GM18873 (cell line): ENCODE measurements around the gene MYMX.
"Not testable (repeated sequence)": the region's sequence is repeated elsewhere in the genome, so short reads cannot be mapped to it uniquely, and the experiment has no call there.

Source experiments
- ATAC-seq: cut with Tn5 transposase; IDR thresholded peaks from one replicate; pipeline ENCODE4 v1.9.1; 2021; ENCODE audit warnings: mild to moderate bottlenecking, moderate library complexity, moderate number of reproducible peaks; ENCODE audit not compliant: unreplicated experiment, low FRiP score

MYMX gene

DNA sequence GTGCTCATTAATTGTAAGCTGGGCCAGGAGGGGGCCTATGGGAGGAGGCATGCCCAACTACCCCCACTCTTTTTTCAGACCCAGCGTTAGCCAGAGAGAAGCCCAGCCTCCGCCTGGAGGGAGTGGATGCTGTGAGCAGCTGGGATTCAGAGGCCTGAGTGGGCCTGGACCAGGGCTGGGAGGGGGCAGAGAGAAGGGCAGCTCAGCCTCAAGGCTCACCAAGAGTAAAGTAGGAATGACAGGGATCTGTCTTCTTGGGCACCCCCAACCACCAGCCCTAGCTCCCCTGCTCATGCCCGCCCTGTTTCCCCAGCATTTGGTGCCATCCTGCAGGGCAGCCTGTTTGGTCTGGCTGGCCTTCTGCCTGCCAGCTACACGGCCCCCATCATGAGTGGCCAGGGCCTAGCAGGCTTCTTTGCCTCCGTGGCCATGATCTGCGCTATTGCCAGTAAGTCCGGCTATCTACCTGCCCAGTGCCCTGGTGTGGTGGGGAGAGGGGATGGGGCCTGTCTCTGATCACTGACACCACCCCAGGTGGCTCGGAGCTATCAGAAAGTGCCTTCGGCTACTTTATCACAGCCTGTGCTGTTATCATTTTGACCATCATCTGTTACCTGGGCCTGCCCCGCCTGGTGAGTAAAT is 13.4 kb downstream of the MYMX start:
- no peak for ATAC-seq

DNA sequence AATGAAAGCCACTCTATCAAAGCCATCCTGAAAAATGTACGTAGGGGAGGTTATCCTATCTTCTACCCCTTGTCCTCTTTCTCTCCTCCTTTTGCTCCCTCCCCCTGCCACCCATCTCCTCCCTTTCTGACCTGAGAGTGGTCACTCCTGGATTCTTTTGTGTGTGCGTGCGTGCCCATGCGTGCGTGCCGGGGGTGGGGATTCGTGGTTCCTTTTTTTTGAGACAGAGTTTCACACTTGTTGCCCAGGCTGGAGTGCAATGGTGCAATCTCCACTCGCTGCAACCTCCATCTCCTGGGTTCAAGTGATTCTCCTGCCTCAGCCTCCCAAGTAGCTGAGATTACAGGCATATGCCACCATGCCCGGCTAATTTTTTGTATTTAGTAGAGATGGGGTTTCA is 14.7 kb downstream of the MYMX start:
- ATAC-seq, result not testable (repeated sequence)

DNA sequence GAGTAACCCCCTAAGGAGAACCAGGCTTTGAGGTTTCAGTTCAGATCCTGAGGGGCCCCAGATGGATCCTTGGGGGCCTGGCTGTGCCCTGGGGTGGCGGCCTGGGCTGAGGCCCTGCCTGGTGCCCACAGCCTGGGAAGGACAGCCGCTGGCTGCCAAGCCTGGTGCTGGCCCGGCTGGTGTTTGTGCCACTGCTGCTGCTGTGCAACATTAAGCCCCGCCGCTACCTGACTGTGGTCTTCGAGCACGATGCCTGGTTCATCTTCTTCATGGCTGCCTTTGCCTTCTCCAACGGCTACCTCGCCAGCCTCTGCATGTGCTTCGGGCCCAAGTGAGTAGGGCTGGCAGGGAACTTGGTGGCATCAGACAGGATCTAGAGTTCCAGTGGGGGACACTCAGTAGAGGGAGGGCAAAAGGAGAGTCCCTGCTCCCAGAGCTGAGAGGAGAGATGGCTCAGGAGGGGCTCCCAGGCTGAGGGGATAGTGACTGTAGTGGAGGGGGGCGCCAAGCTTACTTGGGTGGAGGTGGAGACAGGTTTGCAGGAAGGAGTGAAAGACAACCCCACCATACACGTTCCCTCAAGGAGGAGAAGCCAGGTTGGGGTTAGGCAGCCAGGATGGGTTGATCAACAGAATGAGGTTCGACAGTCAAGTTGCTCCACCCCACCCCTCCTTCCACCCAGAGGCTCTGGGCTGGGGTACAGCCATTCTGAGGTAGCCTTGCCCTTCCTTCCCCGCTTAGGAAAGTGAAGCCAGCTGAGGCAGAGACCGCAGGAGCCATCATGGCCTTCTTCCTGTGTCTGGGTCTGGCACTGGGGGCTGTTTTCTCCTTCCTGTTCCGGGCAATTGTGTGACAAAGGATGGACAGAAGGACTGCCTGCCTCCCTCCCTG is 16.2 kb downstream of the MYMX start:
- ATAC-seq, result no peak

DNA sequence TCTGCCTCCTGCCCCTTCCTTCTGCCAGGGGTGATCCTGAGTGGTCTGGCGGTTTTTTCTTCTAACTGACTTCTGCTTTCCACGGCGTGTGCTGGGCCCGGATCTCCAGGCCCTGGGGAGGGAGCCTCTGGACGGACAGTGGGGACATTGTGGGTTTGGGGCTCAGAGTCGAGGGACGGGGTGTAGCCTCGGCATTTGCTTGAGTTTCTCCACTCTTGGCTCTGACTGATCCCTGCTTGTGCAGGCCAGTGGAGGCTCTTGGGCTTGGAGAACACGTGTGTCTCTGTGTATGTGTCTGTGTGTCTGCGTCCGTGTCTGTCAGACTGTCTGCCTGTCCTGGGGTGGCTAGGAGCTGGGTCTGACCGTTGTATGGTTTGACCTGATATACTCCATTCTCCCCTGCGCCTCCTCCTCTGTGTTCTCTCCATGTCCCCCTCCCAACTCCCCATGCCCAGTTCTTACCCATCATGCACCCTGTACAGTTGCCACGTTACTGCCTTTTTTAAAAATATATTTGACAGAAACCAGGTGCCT is 16.9 kb downstream of the MYMX start:
- no peak for ATAC-seq

DNA sequence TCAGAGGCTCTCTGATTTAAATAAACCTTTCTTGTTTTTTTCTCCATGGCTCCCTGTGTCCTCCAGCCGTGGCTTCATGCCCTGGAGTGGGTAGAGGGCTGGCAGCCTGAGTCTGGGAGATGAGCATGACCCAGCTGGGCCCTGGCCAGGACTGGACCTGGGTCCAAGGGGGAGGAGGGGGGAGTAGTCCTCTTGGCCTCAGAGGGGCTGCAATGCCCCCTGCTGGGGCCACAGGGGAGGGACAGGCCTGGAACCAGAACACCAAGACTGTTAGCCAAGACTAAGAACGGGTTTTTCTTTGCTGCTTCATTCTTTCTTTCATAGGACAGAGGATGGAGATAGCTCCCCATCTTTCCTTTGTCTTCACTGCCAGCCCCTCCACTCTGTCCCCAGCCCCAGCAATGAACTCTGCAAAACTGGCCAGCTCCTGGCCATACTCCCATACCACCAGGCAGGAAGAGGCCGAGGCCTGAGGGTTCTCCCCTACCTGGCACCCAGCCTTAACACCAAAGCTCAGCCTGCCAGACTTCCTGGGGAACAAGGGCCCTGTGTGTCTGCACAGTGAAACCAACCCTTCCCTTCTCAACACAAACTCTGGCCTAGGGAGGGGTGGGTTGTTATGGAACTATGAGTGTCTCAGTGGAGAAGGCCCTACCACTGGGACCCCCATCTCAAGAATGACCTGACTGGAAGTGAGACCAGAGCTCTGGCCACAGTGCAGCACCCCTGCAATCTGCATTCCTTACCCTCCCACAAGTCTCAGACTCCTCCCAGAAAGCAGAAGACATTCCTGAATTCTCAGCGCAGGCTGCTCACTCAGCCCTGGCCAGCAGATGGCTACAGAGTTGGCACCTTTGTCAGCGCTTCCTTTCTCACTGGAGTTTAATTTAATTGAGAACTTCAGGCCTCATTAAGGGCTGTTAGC is 17.6 kb downstream of the MYMX start:
- ATAC-seq, result no peak

DNA sequence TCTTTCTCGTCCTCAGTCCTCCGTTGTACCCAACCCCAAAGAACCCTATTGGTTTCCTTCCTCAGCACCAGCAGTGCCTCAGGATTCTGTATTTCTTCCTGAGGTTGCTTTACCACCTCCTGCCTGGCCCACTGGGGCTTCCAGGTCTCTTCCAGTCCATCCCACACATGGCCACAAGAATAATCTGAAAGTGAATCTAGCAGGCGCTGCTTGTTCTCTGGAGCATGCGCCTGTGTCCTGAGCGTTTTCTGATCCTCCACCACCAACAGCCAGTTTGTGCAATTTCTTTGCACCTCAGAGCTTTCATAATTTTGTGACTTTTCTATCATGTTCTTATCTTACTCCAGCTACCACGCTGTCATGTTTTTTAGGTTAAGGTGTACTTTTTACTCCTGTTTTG is 18.5 kb downstream of the MYMX start:
- ATAC-seq, result no peak

DNA sequence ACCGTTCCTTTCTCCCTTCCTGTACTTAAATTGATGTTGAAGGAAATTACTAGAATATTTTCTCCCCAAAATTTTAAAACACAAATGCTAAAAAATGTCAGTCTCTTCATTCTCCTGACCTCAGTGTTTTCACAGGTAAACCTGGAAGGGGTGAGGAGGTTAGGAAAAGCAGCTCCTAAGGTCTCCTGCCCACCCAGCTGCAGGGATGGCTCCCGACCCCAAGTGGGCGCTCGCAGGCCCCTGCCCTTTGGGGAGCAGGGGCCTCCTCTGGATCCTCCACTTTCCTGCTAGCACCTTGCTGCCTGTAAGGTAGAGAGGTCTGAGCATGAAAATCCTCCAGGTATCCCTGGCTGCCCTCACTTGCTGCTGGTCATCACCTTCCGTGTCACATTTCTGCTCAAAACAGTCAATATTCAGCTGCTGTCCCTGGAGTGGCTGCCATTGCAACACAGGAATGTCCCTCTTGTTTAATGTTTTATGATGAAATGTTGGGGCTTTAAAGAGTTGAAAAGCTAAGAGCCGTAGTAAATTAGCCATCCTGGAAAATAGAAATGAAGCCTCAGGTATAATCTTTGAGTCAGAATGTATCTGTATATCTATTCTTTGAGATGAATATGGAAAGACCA is 19.3 kb downstream of the MYMX start:
- no peak for ATAC-seq

DNA sequence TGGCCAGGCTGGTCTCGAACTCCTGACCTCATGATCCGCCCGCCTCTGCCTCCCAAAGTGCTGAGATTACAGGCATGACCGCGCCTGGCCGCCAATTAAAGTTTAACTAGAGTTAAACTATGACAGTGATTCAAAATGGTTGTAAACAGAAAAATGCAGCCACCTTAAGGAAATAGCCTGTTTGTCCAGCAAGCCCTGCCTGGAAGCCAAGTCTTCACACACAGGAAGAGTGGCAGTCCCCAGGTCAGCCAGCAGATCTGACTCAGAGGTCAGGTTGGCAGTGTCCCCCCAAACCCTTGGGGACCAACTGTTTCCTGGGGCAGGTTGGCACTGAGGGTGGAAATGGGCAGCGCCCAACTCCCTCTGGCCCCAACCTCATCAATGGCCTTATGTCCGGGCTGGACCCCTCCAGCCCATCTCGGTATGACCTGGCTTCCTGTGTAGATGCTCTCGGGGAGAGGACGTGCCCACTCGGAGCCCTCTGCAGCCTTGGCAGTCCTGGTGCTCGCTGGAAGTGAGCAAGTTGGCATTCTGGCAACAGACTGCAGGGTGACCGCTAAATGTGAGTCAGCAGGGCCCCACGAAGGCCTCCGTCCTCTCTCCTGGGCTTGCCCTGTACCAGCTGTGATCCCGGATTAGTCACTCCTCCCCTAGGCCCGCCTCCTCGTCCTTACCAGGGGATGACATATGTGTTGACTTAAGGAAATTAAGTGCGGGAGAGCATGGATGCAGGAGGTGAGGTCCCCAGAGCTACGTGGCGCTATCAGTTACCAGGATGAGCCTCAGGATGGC is 20.5 kb downstream of the MYMX start:
- ATAC-seq, result no peak

DNA sequence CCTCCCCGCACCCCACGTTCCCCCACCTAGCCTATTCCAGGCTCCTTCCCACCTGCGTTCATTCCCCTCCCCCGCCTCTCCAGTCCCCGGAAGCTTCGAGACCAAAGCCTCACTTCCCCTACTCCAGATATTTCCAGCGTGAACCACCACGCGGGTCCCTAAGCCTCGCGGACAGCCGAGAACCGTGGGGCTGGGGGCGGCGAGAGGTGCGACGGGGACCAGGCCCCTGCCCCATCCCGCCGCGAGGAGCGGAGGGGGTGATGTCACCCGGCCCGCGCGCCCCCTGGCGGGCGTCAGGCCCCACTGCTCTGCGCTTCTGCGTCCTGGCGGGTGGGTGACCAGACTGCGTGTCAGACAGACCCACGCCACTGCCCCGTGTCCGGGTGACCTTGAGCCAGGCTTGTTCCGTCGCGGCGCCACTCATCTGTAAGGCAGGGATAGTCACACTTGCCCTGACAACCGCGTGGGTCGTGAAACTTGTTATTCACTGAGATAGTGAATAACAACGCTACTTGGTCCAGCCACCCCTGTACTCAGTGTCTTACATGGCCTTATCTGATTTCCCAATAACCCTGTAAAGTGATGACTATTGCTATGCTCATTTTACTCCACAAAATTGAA is 21.2 kb downstream of the MYMX start:
- no peak for ATAC-seq

DNA sequence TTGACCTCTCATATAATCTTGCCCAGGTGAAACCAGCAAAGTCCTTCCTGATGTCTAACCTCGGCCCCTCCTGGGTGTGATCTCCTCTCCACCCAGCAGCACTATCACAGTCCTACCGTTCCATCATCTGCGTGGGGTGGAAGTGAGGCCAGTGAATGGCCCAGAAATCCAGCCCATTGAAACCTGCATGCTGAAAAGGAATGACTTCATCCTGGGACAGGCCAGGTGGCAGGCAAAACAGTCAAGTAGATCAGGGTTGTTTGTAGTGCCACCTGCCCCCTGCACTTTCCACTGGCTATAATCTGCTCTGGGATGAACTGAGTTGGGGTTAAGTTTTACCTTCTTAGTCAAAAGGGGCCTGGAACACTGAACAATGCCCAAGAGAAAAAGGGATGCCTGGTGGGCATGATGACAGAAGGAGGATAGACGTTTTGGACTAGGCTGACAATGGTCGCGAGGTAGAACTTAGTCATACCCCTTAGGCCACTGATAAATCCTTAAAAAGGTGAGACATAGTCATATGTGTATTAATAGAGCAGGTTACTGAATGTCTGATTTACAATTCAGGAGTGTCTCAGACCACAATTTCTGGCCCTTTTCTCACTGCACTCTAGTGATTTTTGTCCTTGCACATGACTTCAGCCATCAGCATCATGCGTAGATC is 22.1 kb downstream of the MYMX start:
- ATAC-seq, result no peak

DNA sequence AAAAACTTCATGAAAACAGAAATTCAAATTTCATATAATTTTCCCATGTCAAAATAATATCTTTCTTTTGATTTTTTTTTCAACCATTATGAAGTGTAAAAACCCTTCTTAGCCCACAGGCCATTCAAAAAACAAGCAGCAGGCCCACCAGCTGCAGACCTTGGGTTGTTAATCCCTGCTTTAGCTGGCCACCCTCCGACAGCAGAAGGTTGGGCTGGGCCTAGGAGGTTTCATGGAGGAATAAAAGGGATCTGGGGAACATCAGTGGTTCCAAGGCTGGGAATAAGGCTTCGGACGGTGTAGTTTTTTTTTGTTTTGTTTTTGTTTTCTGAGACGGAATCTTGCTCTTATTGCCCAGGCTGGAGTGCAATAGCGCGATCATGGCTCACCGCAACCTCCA is 26.6 kb downstream of the MYMX start:
- ATAC-seq, result no peak

DNA sequence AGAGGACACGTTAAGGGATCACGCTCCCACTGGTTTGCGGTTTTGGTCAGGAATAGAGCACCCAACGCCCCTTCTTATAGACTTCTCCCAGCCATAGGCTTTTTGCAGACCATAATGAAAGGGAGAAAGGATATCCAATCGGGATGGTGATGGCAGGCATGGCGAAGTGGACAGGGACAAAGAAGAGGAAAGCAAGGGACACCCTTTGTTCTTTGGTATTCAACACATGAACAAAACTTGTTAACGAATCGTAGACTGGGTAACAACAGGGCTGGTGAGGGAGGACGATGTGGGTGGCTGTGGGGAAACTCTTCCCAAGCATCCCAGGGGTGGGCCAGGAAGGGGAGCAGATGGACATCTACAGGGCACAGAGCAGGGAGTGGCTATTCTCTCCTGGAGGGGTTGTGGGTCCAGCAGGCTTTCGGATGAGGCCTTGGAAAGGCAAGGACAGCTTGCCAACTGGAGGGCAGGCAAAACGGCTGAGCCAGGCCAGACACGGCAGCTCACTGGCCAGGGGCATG is 28.7 kb downstream of the MYMX start:
- no peak for ATAC-seq

DNA sequence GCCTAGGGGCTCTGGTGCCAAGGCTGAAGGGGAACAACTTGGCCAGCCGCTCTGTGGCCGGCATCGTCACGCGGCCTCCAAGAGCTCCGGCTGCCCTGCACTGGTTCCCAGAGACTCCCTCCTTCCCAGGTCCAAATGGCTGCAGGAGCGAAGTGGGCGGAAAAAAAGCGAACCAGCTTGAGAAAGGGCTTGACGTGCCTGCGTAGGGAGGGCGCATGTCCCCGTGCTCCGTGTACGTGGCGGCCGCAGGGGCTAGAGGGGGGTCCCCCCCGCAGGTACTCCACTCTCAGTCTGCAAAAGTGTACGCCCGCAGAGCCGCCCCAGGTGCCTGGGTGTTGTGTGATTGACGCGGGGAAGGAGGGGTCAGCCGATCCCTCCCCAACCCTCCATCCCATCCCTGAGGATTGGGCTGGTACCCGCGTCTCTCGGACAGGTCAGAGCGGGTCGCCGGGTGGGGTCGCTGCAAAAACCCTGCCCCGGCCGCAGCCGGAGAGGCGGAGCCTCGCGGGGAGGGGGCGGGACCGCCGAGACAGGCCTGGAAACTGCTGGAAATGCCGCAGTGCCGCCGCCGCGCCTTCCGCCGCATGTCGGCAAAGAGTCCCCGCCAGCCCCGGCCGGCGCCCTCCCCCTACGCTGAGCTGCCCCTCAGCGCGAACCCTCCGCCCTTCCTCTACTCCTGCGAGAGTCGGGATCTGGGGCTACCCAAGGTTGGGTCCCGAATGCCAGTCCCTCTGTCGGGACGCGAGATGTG is 29.4 kb downstream of the MYMX start:
- ATAC-seq, result peak; percentile 38

DNA sequence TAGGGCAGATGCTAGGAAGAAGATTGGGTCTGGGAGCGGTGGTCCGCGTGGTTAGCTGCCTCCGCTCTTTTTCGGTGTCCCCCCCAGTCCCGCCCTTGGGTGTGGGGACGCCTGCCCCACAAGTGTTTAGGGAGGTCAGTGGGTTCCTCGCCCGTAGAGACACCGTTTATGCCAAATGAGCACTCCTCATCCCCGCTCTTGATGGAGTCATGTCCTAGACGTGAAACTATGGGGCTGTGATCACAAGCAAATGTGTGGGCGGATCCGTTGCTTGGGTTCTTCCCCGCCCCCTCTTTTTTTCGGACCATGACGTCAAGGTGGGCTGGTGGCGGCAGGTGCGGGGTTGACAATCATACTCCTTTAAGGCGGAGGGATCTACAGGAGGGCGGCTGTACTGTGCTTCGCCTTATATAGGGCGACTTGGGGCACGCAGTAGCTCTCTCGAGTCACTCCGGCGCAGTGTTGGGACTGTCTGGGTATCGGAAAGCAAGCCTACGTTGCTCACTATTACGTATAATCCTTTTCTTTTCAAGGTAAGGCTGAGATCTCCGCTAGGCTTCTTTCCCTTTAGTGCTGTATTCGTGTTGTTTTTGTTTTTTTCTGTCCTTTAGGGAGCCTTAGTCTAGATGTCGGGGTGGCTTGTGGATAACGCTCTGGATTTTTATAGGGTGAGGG is 30.1 kb downstream of the MYMX start, which contains the start of gene HSP90AB1:
TSS of gene HSP90AB1 (plus strand) at position 439 of the 675 bp plus-strand sequence. CDS start 1,529 bp downstream, outside the sequence.
- ATAC-seq, result peak; percentile 59

DNA sequence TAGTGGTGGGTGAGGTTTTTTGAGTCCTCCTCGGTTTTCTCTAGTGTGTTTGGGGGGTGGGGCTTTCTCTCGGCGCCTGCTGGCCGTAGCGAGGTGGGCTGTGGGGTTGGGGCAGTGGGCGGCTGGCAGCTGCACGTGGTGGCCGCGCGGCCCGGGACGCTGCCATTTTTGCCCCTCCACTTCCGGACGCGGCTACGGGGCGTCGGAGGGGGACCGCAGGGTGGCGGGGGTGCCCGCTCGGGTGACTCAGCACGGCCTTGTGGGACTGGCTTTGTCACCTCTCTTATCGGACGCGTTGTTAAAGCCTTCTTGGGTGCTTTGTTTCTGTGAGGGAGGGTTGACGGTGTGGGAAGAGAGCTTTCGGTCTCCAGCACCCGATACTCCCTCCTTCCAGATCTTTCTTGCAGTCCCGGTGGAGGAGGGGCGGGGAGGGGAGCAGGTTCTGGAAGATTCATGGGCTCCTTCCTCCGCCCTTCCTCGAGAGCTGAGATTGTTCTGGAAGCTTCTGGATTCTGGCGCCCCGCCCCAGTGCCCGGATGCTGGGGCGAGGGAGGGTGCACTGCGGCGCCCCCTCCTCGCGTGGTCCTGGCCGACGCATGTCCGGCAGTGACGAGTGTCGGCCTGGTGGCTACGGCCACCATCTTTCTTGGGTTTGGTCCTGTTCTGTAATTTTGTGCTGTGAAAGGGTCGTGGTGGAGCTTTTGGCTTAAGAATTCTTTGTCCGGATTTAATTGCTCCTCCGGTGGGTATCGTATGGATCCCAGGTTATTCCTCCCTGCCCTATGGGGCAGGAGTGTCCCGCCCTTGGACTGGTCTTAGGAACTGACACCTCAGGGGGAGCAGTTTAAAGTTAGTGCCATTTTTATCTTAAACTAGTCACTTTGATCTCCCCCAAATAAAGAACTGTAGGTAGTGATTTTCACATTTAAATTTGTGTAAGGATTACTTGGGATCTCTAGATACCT is 30.9 kb downstream of the MYMX start:
- ATAC-seq, result peak; percentile 17

DNA sequence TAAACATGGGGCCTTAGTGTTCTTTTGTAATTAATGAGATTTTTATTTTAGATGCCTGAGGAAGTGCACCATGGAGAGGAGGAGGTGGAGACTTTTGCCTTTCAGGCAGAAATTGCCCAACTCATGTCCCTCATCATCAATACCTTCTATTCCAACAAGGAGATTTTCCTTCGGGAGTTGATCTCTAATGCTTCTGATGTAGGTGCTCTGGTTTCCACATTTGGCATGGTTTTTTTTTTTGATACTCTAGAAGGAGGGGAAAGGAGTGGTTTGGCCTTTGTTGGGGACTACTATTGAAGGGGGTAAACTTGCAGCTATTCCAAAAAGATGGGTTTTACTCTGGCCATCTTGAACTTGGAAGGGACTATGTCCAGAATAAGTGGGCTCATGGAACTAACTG is 31.9 kb downstream of the MYMX start:
- ATAC-seq, result no peak
